CD4-positive, alpha-beta T cell (primary cell): Measurements from ENCODE around the gene ADTRP. TPM values are rescaled to one million over a fixed set of nuclear protein-coding genes. Genes with fewer than 3 reads are reported as not detected.

Experiments
- ATAC-seq: fragments of 200-7000 bp; cut with Tn5 transposase; one replicate; pipeline ENCODE4 v1.10.0; 2022; ENCODE audit warnings: mild to moderate bottlenecking; ENCODE audit not compliant: poor library complexity
- CTCF ChIA-PET: fragments of 350-600 bp; sonication (Branson Sonifier 250); formaldehyde crosslinking; loops from one replicate; lab custom pipeline; 2021; ENCODE audit warnings: antibody characterized with exemption, inconsistent platforms; lab: Charles Lee
- POLR2A ChIA-PET: fragments of 350-600 bp; sonication (Branson Sonifier 250); formaldehyde crosslinking; loops from one replicate; lab custom pipeline; 2021; ENCODE audit warnings: antibody characterized with exemption, inconsistent platforms; lab: Charles Lee
- DNase-seq, 14 experiments: peaks; one replicate each; pipeline ENCODE4 v3.0.0-alpha.2; 2013 to 2020; ENCODE audit warnings: mixed read lengths in 2 of 14
- H3K27ac ChIP-seq, 2 donors: one replicate each; pipeline versions ENCODE4 v1.5.1 to v1.7.0; 2013; ENCODE audit warnings: low read length in 2 of 2, low read depth in 1 of 2, mild to moderate bottlenecking in 1 of 2
- H3K27me3 ChIP-seq, 2 experiments: 1 replicate in 1 of 2; 2 replicates in 1 of 2; pipeline versions ENCODE4 v1.6.1 to v1.7.0; 2013; ENCODE audit warnings: low read length in 2 of 2, control low read depth in 1 of 2, mild to moderate bottlenecking in 1 of 2, moderate library complexity in 1 of 2; ENCODE audit not compliant: insufficient read depth in 2 of 2, control insufficient read depth in 1 of 2
- H3K36me3 ChIP-seq: one replicate; pipeline ENCODE4 v1.6.1; 2013; ENCODE audit warnings: low read length, control low read depth; ENCODE audit not compliant: insufficient read depth
- H3K4me1 ChIP-seq: one replicate; pipeline ENCODE4 v1.6.1; 2013; ENCODE audit warnings: low read length, control low read depth; ENCODE audit not compliant: insufficient read depth
- H3K4me3 ChIP-seq: one replicate; pipeline ENCODE4 v1.5.1; 2013; ENCODE audit warnings: mild to moderate bottlenecking, low read length, moderate library complexity
- H3K9me3 ChIP-seq, 2 experiments: 1 replicate in 1 of 2; 2 replicates in 1 of 2; pipeline versions ENCODE4 v1.6.1 to v1.7.0; 2013; ENCODE audit warnings: low read length in 2 of 2, mild to moderate bottlenecking in 2 of 2, control low read depth in 1 of 2, moderate library complexity in 1 of 2; ENCODE audit not compliant: control insufficient read depth in 1 of 2, insufficient read depth in 1 of 2
- H3K27ac Mint-ChIP-seq: one replicate; pipeline ENCODE4 v1.8.0; 2020; ENCODE audit warnings: mixed read lengths
- H3K27me3 Mint-ChIP-seq: one replicate; pipeline ENCODE4 v1.8.0; 2021; ENCODE audit warnings: mixed read lengths
- H3K36me3 Mint-ChIP-seq: one replicate; pipeline ENCODE4 v1.8.0; 2021; ENCODE audit warnings: low read depth, mixed read lengths
- H3K4me1 Mint-ChIP-seq: one replicate; pipeline ENCODE4 v1.8.0; 2021; ENCODE audit warnings: low read depth, mixed read lengths
- H3K4me3 Mint-ChIP-seq: one replicate; pipeline ENCODE4 v1.8.0; 2020; ENCODE audit warnings: mild to moderate bottlenecking, mixed read lengths
- H3K9me3 Mint-ChIP-seq: one replicate; pipeline ENCODE4 v1.8.0; 2020; ENCODE audit warnings: mixed read lengths
- CTCF ChIP-seq: fragments of 200-600 bp; IDR thresholded peaks from one replicate; pipeline ENCODE4 v1.8.0; 2022; ENCODE audit warnings: antibody characterized with exemption, mild to moderate bottlenecking
- intact Hi-C, 2 experiments: fragments of 100-400 bp; cut with DNase I in 1 of 2; cut with micrococcal nuclease in 1 of 2; formaldehyde crosslinking; loops; one replicate each; pipeline versions ENCODE4 v1.15.1 to v1.9.0; 2023 to 2025; cut with DNase I, micrococcal nuclease
- total RNA-seq, 174 experiments: library from RNA in 2 of 174; stranded (reverse) in 2 of 174; gene quantifications; one replicate each; pipeline ENCODE4 v1.2.3 and lab custom pipeline; 2021 to 2026

ADTRP gene
- total RNA-seq, 2 experiments from 2014 or later: 14.3 to 15.2 TPM

GRCh38 chr6:11784341-11784740, 5.7 kb upstream of the ADTRP start:
- intact Hi-C loops: no loop called here
- ChIA-PET POLR2A (no interaction called here), CTCF (no interaction called here)
- H3K27me3 ChIP-seq: no peaks in the 10 kb centered on the region
- peaks cover 13% of the 10 kb centered on the region for H3K4me1 ChIP-seq
- Mint-ChIP-seq H3K9me3 (no peaks in the 10 kb centered on the region), H3K27me3 (no peaks in the 10 kb centered on the region), H3K27ac (no peak overlapping the region), H3K4me3 (no peak overlapping the region), H3K36me3 (no peaks in the 10 kb centered on the region), H3K4me1 (peaks cover 9% of the 10 kb centered on the region)
- H3K9me3 ChIP-seq: no peaks in the 10 kb centered on the region
- ATAC-seq (no peak), DNase-seq (no peak)
- no peak for TF ChIP-seq CTCF
- H3K36me3 ChIP-seq: no peaks in the 10 kb centered on the region
- no peak overlapping the region for H3K4me3 ChIP-seq
- no peak overlapping the region for H3K27ac ChIP-seq

- no peak for ATAC-seq
- Histone ChIP-seq H3K27ac (no peak overlapping the region), H3K27me3 (no peaks in the 10 kb centered on the region), H3K36me3 (no peaks in the 10 kb centered on the region), H3K9me3 (no peaks in the 10 kb centered on the region), H3K4me1 (peaks cover 13% of the 10 kb centered on the region), H3K4me3 (no peak overlapping the region)
- no peak for DNase-seq
- Mint-ChIP-seq H3K4me3 (no peak overlapping the region), H3K27ac (no peak overlapping the region), H3K36me3 (no peaks in the 10 kb centered on the region), H3K4me1 (peaks cover 9% of the 10 kb centered on the region), H3K27me3 (no peaks in the 10 kb centered on the region), H3K9me3 (no peaks in the 10 kb centered on the region)
- ChIA-PET CTCF (interaction anchor here (1.1 kb wide), 1 partner anchor 11 kb away, joined by 3 read pairs; no protein-coding TSS in a partner anchor), POLR2A (interaction anchor here (1.0 kb wide), 1 partner anchor 56 kb away, joined by 3 read pairs; no protein-coding TSS in a partner anchor)
- no peak for TF ChIP-seq CTCF
- intact Hi-C loops: no loop called here
Observed at GRCh38 chr6:11783524-11784064, 5.0 kb upstream of the ADTRP start.

GRCh38 chr6:11782524-11782923, 3.9 kb upstream of the ADTRP start:
- Mint-ChIP-seq H3K4me1 (peaks cover 9% of the 10 kb centered on the region), H3K27ac (no peak overlapping the region), H3K4me3 (no peak overlapping the region), H3K27me3 (no peaks in the 10 kb centered on the region), H3K36me3 (no peaks in the 10 kb centered on the region), H3K9me3 (no peaks in the 10 kb centered on the region)
- intact Hi-C loops: no loop called here
- no peaks in the 10 kb centered on the region for H3K36me3 ChIP-seq
- ATAC-seq: no peak
- DNase-seq: no peak
- H3K4me3 ChIP-seq: no peak overlapping the region
- no peak for TF ChIP-seq CTCF
- H3K27me3 ChIP-seq: no peaks in the 10 kb centered on the region
- H3K27ac ChIP-seq: no peak overlapping the region
- POLR2A ChIA-PET: no interaction called here
- H3K9me3 ChIP-seq: no peaks in the 10 kb centered on the region
- CTCF ChIA-PET: interaction anchor here (1.1 kb wide), 1 partner anchor 13 kb away, joined by 3 read pairs; no protein-coding TSS in a partner anchor
- peaks cover 13% of the 10 kb centered on the region for H3K4me1 ChIP-seq
